ENCODE measurements around the gene MGRN1.

MGRN1 gene

DNA sequence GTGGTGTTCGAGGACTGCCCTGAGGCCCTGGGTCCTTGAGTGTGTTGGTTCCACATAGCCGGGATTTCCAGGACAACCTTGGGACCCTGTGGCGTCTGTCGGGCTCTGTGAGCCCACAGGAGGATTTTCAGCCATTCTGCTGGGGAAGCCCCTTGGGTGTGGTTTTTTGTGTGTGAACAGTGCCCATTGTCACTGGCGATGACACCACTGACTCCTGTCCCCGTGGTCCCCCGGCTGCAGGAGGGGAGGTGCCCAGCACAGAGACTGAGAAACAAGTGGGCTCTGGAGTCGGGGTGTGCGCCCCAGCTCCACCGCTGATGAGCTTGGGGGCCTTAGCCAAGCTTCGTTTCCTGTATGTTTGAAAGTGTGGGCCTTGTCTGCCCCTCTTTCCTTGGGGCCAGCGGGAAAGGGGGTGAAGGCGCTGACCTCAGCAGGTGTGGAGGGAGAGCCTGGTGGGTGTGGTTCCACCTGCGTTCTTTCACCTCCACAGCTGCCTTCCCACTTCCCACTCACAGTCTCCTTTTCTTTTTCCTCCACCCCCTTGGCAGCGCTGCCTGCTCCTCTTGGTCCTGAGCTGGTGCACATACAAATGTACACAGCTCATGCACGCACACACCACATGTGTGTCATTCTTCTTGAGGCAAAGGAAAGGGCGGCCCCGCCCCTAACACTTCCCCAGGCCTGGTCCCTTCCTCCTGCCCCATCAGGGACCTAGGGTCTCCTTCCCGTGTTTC, 16.1 kb downstream of the MGRN1 start:
- H3K4me3 ChIP-seq (replicated peaks in 1 of 2; ENCODE audit: low read depth in 2 of 2, low read length in 2 of 2): no peak overlapping the region
- TF ChIP-seq, protein P1, sequence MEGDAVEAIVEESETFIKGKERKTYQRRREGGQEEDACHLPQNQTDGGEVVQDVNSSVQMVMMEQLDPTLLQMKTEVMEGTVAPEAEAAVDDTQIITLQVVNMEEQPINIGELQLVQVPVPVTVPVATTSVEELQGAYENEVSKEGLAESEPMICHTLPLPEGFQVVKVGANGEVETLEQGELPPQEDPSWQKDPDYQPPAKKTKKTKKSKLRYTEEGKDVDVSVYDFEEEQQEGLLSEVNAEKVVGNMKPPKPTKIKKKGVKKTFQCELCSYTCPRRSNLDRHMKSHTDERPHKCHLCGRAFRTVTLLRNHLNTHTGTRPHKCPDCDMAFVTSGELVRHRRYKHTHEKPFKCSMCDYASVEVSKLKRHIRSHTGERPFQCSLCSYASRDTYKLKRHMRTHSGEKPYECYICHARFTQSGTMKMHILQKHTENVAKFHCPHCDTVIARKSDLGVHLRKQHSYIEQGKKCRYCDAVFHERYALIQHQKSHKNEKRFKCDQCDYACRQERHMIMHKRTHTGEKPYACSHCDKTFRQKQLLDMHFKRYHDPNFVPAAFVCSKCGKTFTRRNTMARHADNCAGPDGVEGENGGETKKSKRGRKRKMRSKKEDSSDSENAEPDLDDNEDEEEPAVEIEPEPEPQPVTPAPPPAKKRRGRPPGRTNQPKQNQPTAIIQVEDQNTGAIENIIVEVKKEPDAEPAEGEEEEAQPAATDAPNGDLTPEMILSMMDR (IDR thresholded peaks at IDR 0.05; ENCODE audit: low read depth, low read length): no peak
- no peak for DNase-seq (ENCODE audit: low read depth in 2 of 2)

DNA sequence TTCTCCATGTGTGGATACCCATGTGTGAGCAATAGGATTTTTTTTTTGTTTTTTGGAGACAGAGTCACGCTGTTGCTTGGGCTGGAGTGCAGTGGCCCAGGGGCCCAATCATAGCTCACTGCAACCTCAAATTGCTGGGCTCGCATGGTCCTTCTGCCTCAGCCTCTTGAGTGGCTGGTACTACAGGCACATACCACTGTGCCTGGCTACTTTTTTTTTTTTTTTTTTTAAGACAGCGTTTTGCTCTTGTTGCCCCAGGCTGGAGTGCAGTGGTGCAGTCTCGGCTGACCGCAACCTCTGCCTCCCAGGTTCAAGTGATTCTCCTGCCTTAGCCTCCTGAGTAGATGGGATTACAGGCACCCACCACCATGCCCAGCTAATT, 16.7 kb downstream of the MGRN1 start:
- DNase-seq (ENCODE audit: low read depth in 2 of 2): no peak
- no peak overlapping the region for H3K4me3 ChIP-seq (replicated peaks in 1 of 2; ENCODE audit: low read depth in 2 of 2, low read length in 2 of 2)
- TF ChIP-seq, protein P1 (IDR thresholded peaks at IDR 0.05; ENCODE audit: low read depth, low read length): no peak

DNA sequence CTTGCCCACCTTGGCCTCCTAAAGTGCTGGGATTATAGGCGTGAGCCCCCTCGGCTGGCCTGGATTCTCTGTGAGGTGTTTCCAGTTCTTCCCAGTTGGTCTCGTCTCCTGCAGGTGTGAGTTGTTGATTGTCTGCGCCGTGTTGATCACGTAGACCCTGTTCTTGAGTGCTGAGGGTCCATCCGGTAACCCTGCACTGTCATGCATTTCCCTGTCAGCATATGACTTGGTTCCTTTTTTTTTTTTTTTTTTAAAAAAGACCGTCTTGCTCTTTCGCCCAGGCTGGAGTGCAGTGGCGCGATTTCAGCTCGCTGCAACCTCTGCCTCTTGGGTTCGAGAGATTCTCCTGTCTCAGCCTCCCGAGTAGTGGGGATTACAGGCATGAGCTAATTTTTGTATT, 17.3 kb downstream of the MGRN1 start:
- TF ChIP-seq, protein P1 (IDR thresholded peaks at IDR 0.05; ENCODE audit: low read depth, low read length): no peak
- H3K4me3 ChIP-seq (replicated peaks in 1 of 2; ENCODE audit: low read depth in 2 of 2, low read length in 2 of 2): no peak overlapping the region
- no peak for DNase-seq (ENCODE audit: low read depth in 2 of 2)

DNA sequence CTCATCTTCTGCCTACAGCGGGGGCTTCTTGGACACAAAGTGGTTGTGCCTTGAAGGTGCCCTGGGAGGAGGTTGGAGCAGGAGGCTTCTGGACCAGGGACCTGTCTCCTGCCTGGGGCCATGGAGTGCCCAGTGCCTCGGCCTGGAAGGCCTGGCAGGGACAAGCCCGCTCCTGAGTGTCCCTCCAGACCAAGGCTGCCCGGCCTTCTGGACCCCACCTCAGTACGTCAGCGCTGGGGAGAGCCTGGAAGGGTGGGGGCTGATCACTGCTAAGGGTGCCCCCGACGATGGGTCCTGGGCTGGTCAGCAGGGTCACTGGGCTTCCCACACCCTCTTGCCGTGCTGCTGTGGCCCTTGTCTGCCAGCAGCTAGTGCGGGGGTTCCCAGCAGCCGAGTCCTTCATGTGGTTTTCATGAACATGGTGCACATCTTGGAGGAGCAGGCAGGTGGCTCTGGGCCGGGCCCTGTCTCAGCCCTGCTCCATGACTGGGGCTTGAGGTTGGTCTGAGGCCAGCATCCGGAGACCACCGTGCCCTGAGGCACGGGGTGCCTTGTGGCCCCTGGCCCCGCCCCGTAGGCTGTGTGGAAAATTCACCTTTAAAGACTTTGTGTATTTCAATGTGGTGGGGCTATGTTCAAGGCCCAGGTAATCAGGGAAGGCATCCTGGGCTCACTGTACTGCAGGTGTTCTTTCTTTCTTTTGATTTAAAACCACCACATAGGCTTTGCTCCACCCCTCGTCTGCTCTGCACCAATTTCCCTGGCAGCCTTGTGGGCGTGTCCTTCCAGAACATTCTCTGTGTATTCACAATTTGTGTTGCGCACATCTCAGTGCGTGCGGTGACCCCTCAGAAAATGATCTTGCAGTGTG, 22.4 kb downstream of the MGRN1 start:
- no peak overlapping the region for H3K4me3 ChIP-seq (replicated peaks in 1 of 2; ENCODE audit: low read depth in 2 of 2, low read length in 2 of 2)
- TF ChIP-seq, protein P1 (IDR thresholded peaks at IDR 0.05; ENCODE audit: low read depth, low read length): no peak
- DNase-seq (ENCODE audit: low read depth in 2 of 2): no peak

DNA sequence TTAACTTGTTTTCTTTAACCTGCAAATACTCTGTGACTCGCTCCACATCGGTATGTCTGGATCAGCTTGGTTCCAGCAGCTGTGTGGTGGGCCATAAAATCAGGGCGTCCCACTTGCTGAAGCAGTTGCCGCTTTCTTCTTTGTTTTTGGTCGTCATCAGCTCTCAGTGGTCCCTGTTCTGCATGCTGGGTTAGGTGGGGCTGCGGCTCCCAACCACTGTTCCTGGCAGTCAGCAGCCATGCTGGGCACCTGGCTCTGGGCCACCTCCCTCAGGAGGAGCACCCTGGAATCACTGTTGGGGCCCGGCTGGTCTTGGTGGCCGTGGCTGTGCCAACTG, 23.0 kb downstream of the MGRN1 start:
- TF ChIP-seq, protein P1 (IDR thresholded peaks at IDR 0.05; ENCODE audit: low read depth, low read length): no peak
- H3K4me3 ChIP-seq (replicated peaks in 1 of 2; ENCODE audit: low read depth in 2 of 2, low read length in 2 of 2): no peak overlapping the region
- no peak for DNase-seq (ENCODE audit: low read depth in 2 of 2)

DNA sequence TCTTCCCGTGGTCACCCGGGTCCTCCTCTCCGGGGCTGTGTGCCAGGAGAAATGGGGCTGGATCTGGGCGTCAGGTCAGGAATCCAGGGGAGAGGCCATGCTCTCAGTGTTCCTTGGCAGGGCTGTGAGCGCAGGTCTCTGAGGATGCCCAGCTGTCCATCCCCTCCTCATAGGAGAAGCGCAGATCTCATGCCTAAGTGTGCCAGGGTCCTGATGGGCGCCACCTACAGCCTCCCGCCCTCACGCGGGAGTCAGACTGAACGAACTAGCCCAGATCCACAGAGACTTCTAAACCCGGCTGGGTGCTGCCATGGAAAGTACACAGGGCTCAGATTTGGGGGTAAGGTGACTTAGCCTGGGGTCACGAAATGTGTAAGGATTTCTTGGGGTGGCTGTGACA, 24.3 kb downstream of the MGRN1 start:
- DNase-seq (ENCODE audit: low read depth in 2 of 2): no peak
- TF ChIP-seq, protein P1 (IDR thresholded peaks at IDR 0.05; ENCODE audit: low read depth, low read length): no peak
- H3K4me3 ChIP-seq (replicated peaks in 1 of 2; ENCODE audit: low read depth in 2 of 2, low read length in 2 of 2): no peak overlapping the region
